Stimulated activated CD8-positive, alpha-beta memory T cell treated with anti-CD3 and anti-CD28 coated beads, Interleukin-7, amount 100 ng/mL, for 48 hours (primary cell): Measurements from ENCODE around the gene NKIRAS1.
"Not testable (repeated sequence)": the region's sequence is repeated elsewhere in the genome, so short reads cannot be mapped to it uniquely, and the experiment has no call there.

Experiments
- DNase-seq, 2 donors: peaks; one replicate each; pipeline ENCODE4 v3.0.0-alpha.2; 2020; ENCODE audit warnings: low read depth in 1 of 2; ENCODE audit errors: extremely low read depth in 1 of 2

The NKIRAS1 gene

GRCh38 chr3:23873941-23874340 lies 42.8 kb downstream of the NKIRAS1 start:
- no peak for DNase-seq

DNA sequence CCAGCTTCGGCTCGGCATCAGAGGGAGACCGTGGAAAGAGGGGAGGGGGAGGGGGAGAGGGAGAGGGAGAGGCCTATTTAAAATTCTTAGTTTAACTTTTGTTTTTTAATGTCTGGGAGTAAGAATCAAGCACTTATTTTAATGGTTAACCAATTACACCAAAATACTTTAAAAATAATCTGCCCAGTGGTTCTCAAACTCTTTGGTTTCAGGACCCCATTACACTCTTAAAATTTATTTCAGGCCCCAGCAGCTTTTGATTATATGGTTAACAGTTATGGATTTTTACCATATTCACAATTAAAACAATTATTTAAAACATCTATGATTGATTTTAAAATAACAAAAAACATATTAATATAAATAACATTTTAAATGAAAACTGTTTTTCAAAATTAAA lies 44.5 kb downstream of the NKIRAS1 start:
- DNase-seq = no peak

DNA sequence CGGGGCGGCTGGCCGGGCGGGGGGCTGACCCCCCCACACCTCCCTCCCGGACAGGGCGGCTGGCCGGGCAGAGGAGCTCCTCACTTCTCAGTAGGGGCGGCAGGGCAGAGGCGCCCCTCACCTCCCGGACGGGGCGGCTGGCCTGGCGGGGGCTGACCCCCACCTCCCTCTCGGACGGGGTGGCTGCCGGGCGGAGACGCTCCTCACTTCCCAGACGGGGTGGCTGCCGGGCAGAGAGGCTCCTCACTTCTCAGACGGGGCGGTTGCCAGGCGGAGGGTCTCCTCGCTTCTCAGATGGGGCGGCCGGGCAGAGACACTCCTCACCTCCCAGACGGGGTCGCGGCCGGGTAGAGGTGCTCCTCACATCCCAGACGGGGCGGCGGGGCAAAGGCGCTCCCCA lies 45.4 kb downstream of the NKIRAS1 start:
- not testable (repeated sequence) for DNase-seq

GRCh38 chr3:23870663-23871043 lies 46.1 kb downstream of the NKIRAS1 start:
- not testable (repeated sequence) for DNase-seq

- DNase-seq = no peak
Measured at GRCh38 chr3:23869977-23870662, 46.7 kb downstream of the NKIRAS1 start.

- DNase-seq = no peak
Measured at GRCh38 chr3:23867838-23868237, 49.0 kb downstream of the NKIRAS1 start.

- no peak for DNase-seq
Measured at GRCh38 chr3:23867400-23867799, 49.4 kb downstream of the NKIRAS1 start.

DNA sequence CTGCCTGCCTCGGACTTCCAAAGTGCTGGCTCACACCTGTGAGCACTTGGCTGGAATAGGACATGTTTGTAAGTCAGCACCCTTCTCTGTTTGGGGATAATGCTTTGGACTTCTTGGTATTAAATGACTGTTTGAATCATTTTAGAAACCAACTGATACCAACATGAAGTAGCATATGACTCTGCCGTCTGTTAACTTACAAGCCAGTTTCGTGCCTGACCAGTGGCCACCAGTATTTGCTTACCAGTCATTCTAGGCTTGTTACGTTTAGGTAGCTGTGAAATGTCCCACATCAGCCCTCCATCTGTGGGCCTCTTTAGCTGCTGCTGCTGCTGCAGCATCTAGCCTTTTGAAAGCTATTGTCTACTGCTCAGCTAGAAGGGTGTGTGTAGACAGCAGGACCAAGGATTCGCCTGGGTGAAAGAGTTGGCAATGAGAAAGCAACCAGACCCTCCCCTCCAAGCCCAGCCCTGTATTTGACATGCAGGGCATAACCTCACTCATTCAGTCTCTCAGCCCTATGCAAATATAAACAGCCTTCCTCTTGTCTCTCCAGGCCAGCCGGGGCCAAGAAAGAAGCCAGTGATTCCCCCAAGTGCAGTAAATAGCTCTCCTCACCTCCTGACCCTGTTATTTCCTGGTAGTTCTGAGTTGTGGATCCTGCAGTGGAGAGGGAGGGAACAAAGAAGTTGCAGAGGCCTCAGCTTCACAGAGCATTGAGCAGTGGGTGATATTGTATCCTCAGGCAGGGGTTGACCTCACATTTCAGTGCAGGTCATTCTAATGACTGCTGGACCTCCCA lies 51.0 kb downstream of the NKIRAS1 start:
- DNase-seq = no peak

DNA sequence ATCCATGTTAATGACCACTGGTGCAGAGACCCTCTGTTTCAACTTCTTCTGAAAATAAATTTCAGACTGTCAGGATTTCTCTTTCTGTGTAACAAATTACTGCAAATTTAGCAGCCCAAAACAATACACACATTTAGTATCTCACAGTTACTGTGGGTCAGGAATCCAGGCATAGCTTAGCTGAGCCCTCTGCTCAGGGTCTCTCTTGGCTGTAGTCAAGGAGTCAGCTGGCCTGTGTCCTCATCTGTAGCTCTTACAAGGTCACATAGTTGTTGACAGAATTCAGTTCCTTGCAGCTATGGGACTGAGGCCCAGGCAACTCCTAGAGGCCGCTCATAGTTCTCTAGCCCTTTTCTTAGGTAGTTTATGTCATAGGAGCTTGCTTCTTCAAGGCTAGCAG lies 51.9 kb downstream of the NKIRAS1 start:
- DNase-seq = no peak

DNA sequence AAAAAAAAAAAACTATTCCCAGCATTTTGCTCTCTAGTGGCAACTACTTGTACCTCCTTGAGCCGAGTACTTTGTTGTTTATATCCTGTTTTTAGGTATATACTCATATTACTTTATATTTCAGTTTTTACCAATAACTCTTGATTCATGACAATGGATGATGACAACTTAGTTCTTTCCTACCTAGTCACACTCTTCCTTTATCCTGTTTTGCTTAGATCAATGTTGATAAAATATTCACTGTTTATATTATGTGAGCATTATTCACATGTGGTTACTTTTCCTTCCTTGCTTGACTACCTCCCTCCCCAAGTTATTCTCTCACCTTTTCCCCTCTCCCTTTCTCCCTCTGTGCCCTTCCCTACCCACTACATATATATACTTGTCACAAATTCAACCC lies 53.7 kb downstream of the NKIRAS1 start:
- no peak for DNase-seq

GRCh38 chr3:23861689-23862088 lies 55.1 kb downstream of the NKIRAS1 start:
- no peak for DNase-seq

DNA sequence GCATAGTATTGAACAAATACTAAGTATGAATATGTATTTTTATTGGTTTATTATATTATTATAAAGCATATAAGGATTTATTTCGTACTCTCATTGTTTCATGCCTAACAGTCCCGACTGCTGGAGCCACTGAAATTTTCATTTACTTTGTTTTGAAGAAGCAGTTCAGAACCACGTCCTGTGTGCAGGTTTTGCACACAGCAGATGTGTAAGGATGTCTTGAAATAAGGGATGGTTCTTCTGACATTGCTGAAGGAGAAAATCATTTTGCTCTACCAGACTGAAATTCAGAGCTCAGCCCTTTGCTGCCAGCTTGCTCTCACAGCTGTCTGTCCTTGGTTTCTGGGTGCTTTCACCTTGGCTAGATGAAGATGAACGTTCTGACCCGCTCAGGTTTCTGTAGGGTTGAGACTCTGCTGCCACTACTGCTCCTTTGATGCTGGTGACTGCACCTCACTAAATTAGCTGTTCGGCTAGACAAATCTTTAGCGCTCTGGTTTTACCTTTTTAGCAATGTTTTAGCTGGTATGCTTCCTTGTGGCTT lies 56.9 kb downstream of the NKIRAS1 start:
- no peak for DNase-seq

DNA sequence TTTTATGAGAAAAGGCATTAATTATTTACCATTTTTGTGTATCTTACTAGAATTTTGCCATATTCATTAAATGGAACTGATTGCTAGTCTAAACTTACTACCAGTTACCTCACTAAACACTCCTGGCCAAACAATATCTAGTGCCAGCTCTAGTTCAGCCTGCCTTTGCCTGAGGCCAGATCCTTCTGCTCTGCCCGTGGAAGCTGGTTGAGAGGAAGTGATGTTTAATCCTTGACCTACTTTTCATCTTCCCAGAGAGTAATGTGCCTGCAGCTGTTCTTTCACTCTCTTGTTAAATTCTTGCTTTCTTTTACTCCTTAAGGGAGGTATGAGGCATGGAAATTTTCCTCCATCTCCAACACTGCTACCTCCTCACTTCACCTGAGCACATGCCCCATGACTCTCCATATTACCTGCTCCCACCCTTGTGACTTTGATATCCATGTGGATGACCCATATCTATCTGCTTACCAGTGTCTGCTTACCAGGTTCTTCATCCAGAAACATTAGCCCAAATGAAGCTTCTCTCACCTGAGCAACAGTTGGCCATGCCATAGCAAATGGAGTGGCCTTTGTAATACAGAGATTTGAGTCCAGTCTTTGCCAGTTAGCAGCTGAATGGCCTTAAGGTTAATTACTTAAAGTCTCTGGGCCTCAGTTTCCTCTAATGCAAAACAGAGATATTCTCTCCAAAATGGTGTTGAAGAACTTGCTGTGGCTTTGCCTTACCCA lies 57.6 kb downstream of the NKIRAS1 start:
- DNase-seq = no peak

DNA sequence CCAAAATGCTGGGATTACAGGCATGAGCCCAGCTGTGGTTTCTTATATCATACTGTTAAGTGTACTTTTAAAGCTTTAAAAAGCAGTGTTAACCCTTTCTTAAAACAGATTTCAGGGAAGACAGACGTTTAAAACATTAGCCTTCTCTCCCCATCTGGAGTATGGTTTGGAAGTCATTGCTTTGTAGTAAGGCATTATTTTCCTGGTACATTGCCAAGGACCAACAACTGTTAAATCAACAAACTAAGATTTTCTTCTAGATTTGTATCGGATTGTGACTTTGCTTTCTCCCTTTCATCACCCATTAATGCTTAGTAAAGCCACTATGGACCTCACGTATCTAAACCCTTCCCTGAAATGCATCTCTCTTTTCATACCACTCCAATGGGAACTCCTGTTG lies 60.5 kb downstream of the NKIRAS1 start:
- DNase-seq = no peak

GRCh38 chr3:23849462-23849861 lies 67.3 kb downstream of the NKIRAS1 start:
- not testable (repeated sequence) for DNase-seq

GRCh38 chr3:23845326-23846216 lies 71.2 kb downstream of the NKIRAS1 start:
- no peak for DNase-seq

- no peak for DNase-seq
Measured at GRCh38 chr3:23843869-23844268, 72.9 kb downstream of the NKIRAS1 start.
